ENCODE data around the gene NUP107.
"Not testable (repeated sequence)": the region's sequence is repeated elsewhere in the genome, so short reads cannot be mapped to it uniquely, and the experiment has no call there.

The NUP107 gene
- 32.4 to 56.4 reads per million in 2 donors for total RNA-seq

GRCh38 chr12:68686595-68687521, at the start of gene NUP107:
Gene NUP107, plus strand, starts transcription at chr12:68686978. Its CDS starts 88 bp downstream, at chr12:68687066.
- peak; percentile 92 to 97 (median 96) for DNase-seq

- DNase-seq: not testable (repeated sequence)
Observed at GRCh38 chr12:68637439-68637838, 49.3 kb upstream of the NUP107 start.

- no peak for DNase-seq
Observed at GRCh38 chr12:68638171-68638570, 48.6 kb upstream of the NUP107 start.

GRCh38 chr12:68638721-68639395, 47.9 kb upstream of the NUP107 start:
- DNase-seq: no peak

GRCh38 chr12:68639396-68639767, 47.4 kb upstream of the NUP107 start:
- DNase-seq: no peak

GRCh38 chr12:68641138-68641537, 45.6 kb upstream of the NUP107 start:
- DNase-seq: peak in 3 of 5 experiments; percentile 13 to 76 (median 20)

- DNase-seq: no peak
Observed at GRCh38 chr12:68646484-68646883, 40.3 kb upstream of the NUP107 start.

- no peak for DNase-seq
Observed at GRCh38 chr12:68647507-68647906, 39.3 kb upstream of the NUP107 start.

- DNase-seq: peak in 1 of 5 experiments; percentile 66
Observed at GRCh38 chr12:68648179-68648578, 38.6 kb upstream of the NUP107 start.

- no peak for DNase-seq
Observed at GRCh38 chr12:68665016-68665569, 21.7 kb upstream of the NUP107 start.

- DNase-seq: no peak
Observed at GRCh38 chr12:68667291-68667690, 19.5 kb upstream of the NUP107 start.

- DNase-seq: peak in 1 of 5 experiments; percentile 14
Observed at GRCh38 chr12:68667896-68668295, 18.9 kb upstream of the NUP107 start.

GRCh38 chr12:68671179-68671578, 15.6 kb upstream of the NUP107 start:
- DNase-seq: no peak

- DNase-seq: peak in 2 of 5 experiments; percentile 31 to 87
Observed at GRCh38 chr12:68673788-68674187, 13.0 kb upstream of the NUP107 start.

GRCh38 chr12:68674376-68674775, 12.4 kb upstream of the NUP107 start:
- DNase-seq: no peak

- peak in 3 of 5 experiments; percentile 50 to 93 (median 59) for DNase-seq
Observed at GRCh38 chr12:68675101-68675842, 11.5 kb upstream of the NUP107 start.

GRCh38 chr12:68676854-68677253, 9.9 kb upstream of the NUP107 start:
- DNase-seq: not testable (repeated sequence)

- DNase-seq: no peak
Observed at GRCh38 chr12:68686262-68686594, 550 bp upstream of the NUP107 start.

- DNase-seq: no peak
Observed at GRCh38 chr12:68695454-68695853, 8.7 kb downstream of the NUP107 start.

GRCh38 chr12:68699486-68699885, 12.7 kb downstream of the NUP107 start:
- no peak for DNase-seq

GRCh38 chr12:68727776-68728175, 41.0 kb downstream of the NUP107 start:
- DNase-seq: no peak

GRCh38 chr12:68733661-68734071, 46.9 kb downstream of the NUP107 start:
- no peak for DNase-seq

- no peak for DNase-seq
Observed at GRCh38 chr12:68739891-68740290, 53.1 kb downstream of the NUP107 start.

Measured in T-helper 2 cell (primary cell).